ENCODE measurements around the gene SECTM1.

GRCh38 chr17:82342361-82343079 is 9.0 kb upstream of the SECTM1 start:
- TF ChIP-seq, protein P1, sequence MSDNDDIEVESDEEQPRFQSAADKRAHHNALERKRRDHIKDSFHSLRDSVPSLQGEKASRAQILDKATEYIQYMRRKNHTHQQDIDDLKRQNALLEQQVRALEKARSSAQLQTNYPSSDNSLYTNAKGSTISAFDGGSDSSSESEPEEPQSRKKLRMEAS (IDR thresholded peaks at IDR 0.05; ENCODE audit: low read depth, low read length) = no peak
- TF ChIP-seq, protein P2, sequence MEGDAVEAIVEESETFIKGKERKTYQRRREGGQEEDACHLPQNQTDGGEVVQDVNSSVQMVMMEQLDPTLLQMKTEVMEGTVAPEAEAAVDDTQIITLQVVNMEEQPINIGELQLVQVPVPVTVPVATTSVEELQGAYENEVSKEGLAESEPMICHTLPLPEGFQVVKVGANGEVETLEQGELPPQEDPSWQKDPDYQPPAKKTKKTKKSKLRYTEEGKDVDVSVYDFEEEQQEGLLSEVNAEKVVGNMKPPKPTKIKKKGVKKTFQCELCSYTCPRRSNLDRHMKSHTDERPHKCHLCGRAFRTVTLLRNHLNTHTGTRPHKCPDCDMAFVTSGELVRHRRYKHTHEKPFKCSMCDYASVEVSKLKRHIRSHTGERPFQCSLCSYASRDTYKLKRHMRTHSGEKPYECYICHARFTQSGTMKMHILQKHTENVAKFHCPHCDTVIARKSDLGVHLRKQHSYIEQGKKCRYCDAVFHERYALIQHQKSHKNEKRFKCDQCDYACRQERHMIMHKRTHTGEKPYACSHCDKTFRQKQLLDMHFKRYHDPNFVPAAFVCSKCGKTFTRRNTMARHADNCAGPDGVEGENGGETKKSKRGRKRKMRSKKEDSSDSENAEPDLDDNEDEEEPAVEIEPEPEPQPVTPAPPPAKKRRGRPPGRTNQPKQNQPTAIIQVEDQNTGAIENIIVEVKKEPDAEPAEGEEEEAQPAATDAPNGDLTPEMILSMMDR (IDR thresholded peaks at IDR 0.05; ENCODE audit: low read depth, low read length) = no peak
- TF ChIP-seq POLR2A (IDR thresholded peaks at IDR 0.05; ENCODE audit: extremely low read depth, insufficient read length) (no peak), MYC (IDR thresholded peaks at IDR 0.05; ENCODE audit: low read depth, low read length) (no peak)

All from NB4 (cell line).